Glomerular visceral epithelial cell (primary cell): ENCODE measurements around the gene SLC30A5.
"Not testable (repeated sequence)": the region's sequence is repeated elsewhere in the genome, so short reads cannot be mapped to it uniquely, and the experiment has no call there.

Experiments used
- DNase-seq: peaks from one replicate; pipeline ENCODE4 v3.0.0-alpha.2; 2016; ENCODE audit errors: extremely low spot score

SLC30A5 gene

DNA sequence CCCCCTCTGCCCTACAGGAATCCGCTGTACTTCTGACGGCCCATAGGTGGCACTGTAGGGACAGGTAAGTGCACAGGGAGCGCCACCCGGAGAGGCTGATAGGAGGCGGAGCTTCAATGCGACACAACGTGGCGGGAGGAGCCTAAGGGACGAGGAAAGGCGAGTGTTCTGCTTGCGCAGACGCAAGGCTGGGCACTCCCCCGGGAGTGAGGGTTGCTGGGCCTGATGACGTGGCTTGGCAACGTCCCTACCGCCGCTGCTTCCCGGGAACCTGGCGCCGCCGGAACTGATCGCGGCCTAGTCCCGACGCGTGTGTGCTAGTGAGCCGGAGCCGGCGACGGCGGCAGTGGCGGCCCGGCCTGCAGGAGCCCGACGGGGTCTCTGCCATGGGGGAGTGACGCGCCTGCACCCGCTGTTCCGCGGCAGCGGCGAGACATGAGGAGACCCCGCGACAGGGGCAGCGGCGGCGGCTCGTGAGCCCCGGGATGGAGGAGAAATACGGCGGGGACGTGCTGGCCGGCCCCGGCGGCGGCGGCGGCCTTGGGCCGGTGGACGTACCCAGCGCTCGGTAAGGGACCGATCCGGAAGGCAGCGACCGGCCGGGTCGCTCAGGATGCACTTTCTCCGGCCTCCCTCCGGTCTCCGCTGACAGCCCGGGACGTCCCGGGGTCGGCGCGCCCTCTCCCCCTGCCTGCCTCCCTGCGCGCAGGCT, at the start of gene SLC30A5:
SLC30A5 (plus strand) TSS at position 244 of the 712 bp plus-strand sequence; CDS start at position 486, 242 bp downstream.
- peak; percentile 100 for DNase-seq

GRCh38 chr5:69045213-69045612, 48.6 kb upstream of the SLC30A5 start:
- not testable (repeated sequence) for DNase-seq

DNA sequence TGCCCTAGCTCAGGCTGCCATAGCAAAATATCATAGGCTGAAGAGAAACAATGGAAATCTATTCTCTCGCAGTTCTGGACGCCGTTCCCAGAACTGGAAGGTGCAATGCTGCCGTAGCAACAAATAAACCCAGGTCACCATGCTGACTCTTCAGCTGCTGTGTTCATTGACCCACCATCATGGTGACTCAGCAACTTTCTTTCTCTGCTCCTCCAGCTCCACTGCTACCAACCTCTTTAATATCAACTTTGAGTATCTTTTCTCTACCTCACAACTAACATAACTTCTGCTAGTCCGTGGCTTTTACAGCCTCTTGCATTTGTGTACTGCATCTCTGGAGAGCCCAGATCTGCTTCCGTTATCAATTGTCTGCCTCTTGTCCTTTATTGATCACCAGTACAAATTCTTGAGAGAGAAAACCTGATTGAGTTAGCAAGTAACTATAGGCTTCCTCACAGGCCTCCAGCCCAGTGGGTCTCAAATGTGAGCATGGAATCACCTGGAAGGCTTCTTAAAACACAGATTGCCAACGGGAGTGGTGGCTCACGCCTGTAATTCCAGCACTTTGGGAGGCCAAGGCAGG, 47.3 kb upstream of the SLC30A5 start:
- peak; percentile 12 for DNase-seq

GRCh38 chr5:69048230-69048629, 45.6 kb upstream of the SLC30A5 start:
- no peak for DNase-seq

- DNase-seq: no peak
These were observed 44.7 kb upstream of the SLC30A5 start for GRCh38 chr5:69049151-69049550.

DNA sequence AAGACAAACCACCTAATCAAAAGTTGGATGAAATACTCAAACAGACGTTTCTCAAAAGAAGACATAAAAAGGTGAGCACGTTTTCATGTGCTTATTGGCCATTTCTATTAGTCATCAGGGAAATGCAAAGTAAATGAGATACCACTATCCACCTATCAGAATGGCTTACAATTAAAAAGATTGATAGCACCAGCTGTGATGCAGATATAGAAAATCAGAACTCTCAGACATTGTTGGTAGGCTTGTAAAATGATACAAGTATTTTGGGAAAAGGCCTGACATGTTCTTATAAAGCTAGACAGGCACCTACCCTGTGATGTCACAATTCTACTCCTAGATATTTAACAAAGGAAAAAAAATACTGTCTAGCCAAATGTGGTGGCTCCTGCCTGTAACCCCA, 44.0 kb upstream of the SLC30A5 start:
- DNase-seq: no peak

GRCh38 chr5:69050214-69050613, 43.6 kb upstream of the SLC30A5 start:
- DNase-seq: no peak

- DNase-seq: no peak
These were observed 41.6 kb upstream of the SLC30A5 start for GRCh38 chr5:69052181-69052580.

DNA sequence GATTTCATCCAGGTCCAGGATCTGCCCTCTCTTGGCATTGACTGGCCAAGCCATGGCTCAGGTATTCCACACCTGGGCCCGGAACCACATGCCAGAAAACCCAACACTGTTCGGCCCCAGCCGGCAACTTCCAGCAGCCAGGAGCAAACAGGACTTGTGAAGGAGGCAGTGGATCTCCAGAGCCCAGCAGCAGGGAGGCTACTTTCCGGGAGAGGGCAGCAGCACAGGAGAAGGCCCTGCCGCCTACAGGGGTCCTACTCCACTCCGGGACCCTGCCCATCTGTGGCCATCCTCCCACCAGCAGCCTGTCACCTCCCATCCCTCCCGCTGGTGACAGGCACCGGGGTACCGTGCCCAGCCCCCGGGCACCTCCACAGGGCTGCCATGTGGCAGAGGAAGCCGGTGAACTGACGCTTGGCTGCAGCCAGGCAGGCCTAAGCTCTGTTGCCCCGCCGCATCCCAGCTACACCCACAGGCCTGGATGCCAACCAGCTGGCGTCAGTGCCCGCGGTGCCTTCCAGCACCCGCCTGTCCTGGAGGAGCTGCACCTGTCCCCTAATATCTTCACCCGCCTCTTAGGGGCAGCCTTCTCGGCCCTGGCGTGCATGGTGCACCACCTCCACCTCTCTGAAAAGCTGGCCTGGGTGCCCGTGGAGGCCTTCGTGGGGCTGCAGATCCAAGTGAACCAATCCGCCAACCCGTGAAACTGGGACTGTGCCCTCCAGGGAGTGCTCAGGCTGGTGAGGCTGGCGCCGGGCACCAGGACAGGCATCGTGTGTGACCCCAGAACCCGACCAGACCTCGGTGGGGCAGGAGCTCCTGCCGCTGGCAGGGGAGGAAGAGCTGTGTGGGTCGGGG, 18.9 kb upstream of the SLC30A5 start:
- no peak for DNase-seq

DNA sequence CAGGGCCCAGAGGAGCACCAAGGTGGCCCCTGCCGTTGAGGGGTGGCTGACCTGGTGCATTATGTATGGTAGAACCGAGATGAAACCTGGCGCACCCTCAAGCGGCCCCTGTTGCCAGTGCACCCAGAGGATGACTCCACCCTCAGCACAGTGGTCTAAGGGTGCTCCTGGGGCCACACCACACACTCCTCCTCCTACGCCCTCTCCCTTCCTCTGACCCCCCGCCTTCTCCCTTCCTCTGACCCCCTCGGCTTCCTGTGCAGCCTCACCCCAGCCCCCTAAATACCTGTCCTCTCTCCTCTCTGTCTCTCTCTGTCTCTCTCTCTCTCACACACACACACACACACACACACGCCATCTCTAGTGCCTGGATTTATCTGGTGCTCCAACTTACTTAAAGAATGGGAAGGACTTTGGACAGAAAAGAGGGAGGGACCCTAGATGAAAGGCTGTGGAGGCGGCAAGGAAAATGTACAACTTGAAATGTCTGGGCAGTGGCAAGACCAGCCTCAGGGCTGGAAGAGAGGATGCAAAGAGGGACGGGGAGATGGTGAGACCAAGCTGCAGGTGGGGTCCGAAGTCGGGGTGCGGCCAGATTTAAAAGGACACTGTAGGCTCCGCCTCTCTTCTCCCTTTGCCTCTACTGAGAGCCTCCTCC, 18.2 kb upstream of the SLC30A5 start:
- DNase-seq: no peak

DNA sequence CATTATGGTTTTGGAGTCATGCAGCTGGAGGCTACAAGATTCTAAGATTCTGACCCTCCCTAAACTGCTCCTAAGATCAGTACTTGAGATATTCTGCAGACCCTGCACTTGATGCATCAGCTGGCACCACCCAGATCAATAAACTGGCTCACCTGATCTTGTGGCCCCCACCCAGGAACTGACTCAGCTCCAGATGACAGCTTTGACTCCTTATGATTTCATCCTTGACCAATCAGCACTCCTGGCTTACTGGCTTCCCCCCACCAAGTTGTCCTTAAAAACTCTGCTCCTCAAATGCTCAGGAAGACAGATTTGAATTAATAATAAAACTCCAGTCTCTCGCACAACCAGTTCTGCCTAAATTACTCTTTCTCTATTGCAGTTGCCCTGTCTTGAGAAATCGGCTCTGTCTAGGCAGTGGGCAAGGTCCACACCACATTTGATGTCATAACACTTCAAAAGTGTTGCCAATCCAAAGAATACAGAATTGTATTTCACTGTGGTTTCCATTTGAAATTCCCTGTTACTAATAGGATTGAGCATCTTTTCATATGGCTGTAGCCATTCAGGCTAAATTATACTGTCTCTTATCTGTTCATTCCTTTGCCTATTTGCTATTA, 14.8 kb upstream of the SLC30A5 start:
- DNase-seq: no peak

DNA sequence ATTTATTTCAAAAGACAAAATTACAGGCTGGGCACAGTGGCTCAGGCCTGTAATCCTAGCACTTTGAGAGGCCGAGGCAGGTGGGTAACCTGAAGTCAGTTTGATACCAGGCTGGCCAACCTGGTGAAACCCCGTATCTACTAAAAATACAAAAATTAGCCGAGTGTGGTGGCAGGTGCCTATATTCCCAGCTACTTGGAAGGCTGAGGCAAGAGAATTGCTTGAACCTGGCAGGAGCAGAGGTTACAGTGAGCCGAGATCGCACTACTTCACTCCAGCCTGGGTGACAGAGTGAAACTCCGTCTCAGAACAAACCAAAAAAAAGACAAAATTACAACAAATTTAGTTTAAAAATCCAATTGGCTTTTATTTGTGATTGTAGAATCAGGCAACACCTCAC, 14.3 kb upstream of the SLC30A5 start:
- DNase-seq: no peak

DNA sequence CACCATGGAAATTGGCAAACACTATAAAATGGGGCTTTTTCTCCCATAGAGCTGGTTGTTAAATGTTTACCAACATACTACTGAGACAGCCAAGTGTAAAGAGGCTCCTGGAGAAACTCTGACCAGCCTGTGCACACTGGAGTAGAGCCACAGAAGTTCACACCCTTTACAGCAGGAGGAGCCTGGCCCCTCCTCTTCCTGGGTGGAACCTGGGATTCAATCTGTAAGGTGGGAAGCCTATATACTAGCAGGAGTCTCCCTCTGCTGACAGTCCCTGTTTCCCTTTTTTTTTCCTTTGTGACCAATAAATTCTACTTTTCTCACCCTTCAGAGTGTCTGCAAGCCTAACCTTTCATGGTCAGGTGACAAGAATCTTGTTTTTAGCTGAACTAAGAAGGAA, 10.4 kb upstream of the SLC30A5 start:
- peak; percentile 43 for DNase-seq

GRCh38 chr5:69084195-69084594, 9.6 kb upstream of the SLC30A5 start:
- DNase-seq: no peak

DNA sequence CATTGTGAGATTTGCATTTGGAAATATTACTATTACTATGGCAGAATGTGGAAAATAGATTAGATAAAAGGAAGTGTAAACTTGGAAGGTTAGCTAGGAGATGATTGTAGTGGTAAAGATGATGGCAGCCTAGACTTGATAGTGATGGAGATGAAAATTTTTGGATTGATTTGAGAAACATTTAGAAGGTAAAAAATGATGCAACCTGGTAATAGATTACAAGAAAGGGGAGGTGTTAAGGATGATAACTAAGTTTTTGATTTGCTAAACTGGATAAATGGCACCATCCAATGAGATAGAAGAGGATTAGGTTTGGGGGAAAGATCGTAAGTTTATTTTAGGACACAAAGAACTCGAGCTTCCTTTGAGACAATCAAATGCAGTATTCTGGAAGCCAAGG, 8.9 kb upstream of the SLC30A5 start:
- no peak for DNase-seq

DNA sequence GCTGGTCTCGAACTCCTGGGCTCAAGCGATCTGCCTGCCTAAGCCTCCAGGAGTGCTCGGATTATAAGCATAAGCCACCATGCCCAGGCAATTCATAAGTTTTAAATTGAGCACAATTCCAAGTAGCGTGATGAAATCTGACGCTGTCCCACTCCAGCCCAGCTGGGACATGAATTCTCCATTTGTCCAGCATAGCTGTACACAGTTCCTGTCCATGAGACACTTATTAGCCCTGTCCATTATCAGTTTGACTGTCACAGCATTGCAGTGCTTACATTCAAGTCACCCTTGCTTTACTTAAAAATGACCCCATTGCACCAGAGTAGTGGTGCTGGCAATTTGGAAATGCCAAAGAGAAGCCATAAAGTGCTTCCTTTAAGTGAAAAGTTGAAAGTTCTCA, 7.6 kb upstream of the SLC30A5 start:
- no peak for DNase-seq

DNA sequence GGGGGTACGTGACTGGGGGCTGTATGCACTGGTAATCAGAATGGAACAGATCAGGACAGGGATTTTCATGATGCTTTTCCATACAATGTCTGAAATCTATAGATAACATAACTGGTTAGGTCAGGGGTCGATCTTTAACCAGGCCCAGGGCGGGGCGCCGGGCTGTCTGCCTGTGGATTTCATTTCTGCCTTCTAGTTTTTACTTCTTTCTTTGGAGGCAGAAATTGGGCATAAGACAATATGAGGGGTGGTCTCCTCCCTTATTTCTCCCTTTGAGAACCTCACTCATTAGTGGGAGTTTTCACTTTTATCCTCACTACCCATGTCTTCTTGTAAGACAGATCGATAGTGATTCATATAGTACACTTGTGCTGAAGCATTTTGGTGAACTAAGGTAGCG, 5.8 kb upstream of the SLC30A5 start:
- not testable (repeated sequence) for DNase-seq

GRCh38 chr5:69090158-69090557, 3.7 kb upstream of the SLC30A5 start:
- no peak for DNase-seq

DNA sequence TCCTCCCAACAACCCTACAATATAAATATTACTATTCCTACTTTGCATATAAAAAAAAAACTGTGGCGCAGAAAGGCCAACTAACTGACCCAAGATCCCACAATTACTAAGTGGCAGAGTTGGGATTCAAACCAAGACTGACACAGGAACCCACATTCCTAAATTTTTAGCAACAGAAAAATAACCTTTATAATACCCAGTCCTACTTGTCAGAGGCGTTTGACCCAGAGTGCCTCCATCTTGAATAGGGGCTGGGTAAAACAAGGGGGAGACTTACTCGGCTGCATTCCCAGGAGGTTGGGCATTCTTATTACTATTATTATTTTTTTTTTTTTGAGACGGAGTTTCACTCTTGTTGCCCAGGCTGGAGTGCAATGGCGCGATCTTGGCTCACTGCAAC, 2.0 kb upstream of the SLC30A5 start:
- DNase-seq: no peak

DNA sequence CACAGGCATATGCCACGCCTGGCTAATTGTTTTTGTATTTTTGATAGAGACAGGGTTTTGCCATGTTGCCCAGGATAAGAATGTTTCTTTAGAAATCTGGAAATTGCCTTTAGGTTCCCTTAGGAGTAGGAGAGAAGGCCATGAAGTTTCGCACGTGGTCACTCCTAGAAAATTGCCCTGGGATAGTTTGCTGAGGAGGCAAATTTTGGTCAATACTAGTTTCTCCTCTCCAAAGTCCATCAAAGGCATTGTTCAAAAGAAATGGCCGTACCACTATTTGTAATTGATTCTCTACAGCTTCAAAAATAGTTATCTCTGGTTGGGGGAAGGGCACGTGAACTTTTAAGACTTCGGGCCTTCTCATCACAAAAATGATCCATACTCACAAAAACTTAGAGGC, 845 bp upstream of the SLC30A5 start:
- DNase-seq: no peak

DNA sequence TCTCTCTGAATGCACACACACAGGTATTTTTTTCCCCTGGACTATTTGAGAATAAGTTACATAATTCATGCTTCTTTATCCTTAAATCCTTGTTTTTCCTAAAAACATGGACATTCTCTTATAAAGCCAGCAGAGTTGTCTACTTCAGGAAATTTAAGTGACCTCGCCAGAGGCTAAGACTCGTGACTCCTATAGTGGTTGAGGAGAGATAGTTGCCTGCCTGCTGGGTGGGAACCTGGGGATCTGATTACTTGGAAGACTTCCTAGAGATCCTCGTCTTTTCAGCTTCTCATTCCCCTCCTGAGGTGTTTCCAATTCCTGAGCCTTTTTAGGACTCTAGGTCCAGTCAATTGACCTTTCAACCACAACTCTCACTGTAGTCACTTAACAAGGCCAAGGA, 5.5 kb downstream of the SLC30A5 start:
- DNase-seq: no peak

DNA sequence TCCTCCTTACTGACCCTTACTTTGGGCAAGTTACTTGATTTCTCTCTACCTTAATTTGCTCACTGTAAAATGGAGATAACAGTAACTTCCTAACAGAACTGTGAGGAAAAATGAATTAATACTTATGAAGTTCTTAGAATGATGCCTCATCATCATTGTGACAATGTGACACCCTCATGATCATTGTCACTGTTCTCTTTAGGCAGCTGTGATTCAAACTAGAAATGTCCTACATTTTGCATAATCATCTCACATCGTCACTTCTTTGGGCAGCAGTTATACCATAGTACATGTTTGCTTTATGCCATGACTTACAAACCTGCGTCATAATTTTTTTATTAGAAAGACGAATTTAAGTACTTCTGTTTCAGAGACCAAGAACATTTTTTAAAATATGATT, 9.7 kb downstream of the SLC30A5 start:
- DNase-seq: no peak
